ENCODE results near the gene TAS2R41.

TAS2R41 gene

GRCh38 chr7:143451746-143452145 is 25.9 kb upstream of the TAS2R41 start:
- Histone ChIP-seq H3K4me1 (ENCODE audit: control insufficient read depth, low read length) (no peaks in the 10 kb centered on the region), H3K4me3 (ENCODE audit: low read length) (no peak overlapping the region), H4K20me1 (ENCODE audit: control insufficient read depth, insufficient read depth, low read depth, low read length) (no peaks in the 10 kb centered on the region), H3K9me2 (replicated peaks; ENCODE audit: control insufficient read depth, low read length) (no peaks in the 10 kb centered on the region), H3F3A (ENCODE audit: control insufficient read depth, insufficient read depth) (no peaks in the 10 kb centered on the region), H3K36me3 (ENCODE audit: control insufficient read depth, low read length) (no peaks in the 10 kb centered on the region), H3K79me2 (ENCODE audit: control insufficient read depth, low read length) (no peaks in the 10 kb centered on the region), H3K27me3 (ENCODE audit: control insufficient read depth, low read length) (peaks cover 6% of the 10 kb centered on the region; the same call in 1 of the 2 replicates), H3K4me2 (ENCODE audit: low read length) (no peak overlapping the region), H3K27ac (ENCODE audit: low read depth, low read length) (no peak overlapping the region), H3K9me3 (ENCODE audit: control insufficient read depth, insufficient read depth, low read length) (no peaks in the 10 kb centered on the region)
- no peak for TF ChIP-seq EZH2phosphoT487 (IDR thresholded peaks at IDR 0.05; ENCODE audit: borderline replicate concordance, low read length)
- no peak for TF ChIP-seq CTCF (IDR thresholded peaks at IDR 0.05; ENCODE audit: low read depth, low read length, poor library complexity, severe bottlenecking)

- Histone ChIP-seq H3F3A (ENCODE audit: control insufficient read depth, insufficient read depth) (no peaks in the 10 kb centered on the region), H4K20me1 (ENCODE audit: control insufficient read depth, insufficient read depth, low read depth, low read length) (no peaks in the 10 kb centered on the region), H3K9me2 (replicated peaks; ENCODE audit: control insufficient read depth, low read length) (no peaks in the 10 kb centered on the region), H3K27me3 (ENCODE audit: control insufficient read depth, low read length) (peaks cover 11% of the 10 kb centered on the region), H3K4me1 (ENCODE audit: control insufficient read depth, low read length) (no peaks in the 10 kb centered on the region), H3K27ac (ENCODE audit: low read depth, low read length) (no peak overlapping the region), H3K9me3 (ENCODE audit: control insufficient read depth, insufficient read depth, low read length) (no peaks in the 10 kb centered on the region), H3K4me3 (ENCODE audit: low read length) (no peak overlapping the region), H3K4me2 (ENCODE audit: low read length) (no peak overlapping the region), H3K79me2 (ENCODE audit: control insufficient read depth, low read length) (no peaks in the 10 kb centered on the region), H3K36me3 (ENCODE audit: control insufficient read depth, low read length) (no peaks in the 10 kb centered on the region)
- TF ChIP-seq EZH2phosphoT487 (IDR thresholded peaks at IDR 0.05; ENCODE audit: borderline replicate concordance, low read length), result no peak
- TF ChIP-seq CTCF (IDR thresholded peaks at IDR 0.05; ENCODE audit: low read depth, low read length, poor library complexity, severe bottlenecking), result no peak
Observed at GRCh38 chr7:143452495-143452894, 25.2 kb upstream of the TAS2R41 start.

- Histone ChIP-seq H3K27ac (ENCODE audit: low read depth, low read length) (no peak overlapping the region), H3K9me3 (ENCODE audit: control insufficient read depth, insufficient read depth, low read length) (no peaks in the 10 kb centered on the region), H3F3A (ENCODE audit: control insufficient read depth, insufficient read depth) (no peaks in the 10 kb centered on the region), H3K79me2 (ENCODE audit: control insufficient read depth, low read length) (no peaks in the 10 kb centered on the region), H3K4me3 (ENCODE audit: low read length) (no peak overlapping the region), H3K27me3 (ENCODE audit: control insufficient read depth, low read length) (peaks cover 12% of the 10 kb centered on the region), H3K9me2 (replicated peaks; ENCODE audit: control insufficient read depth, low read length) (no peaks in the 10 kb centered on the region), H3K36me3 (ENCODE audit: control insufficient read depth, low read length) (no peaks in the 10 kb centered on the region), H3K4me1 (ENCODE audit: control insufficient read depth, low read length) (no peaks in the 10 kb centered on the region), H4K20me1 (ENCODE audit: control insufficient read depth, insufficient read depth, low read depth, low read length) (no peaks in the 10 kb centered on the region), H3K4me2 (ENCODE audit: low read length) (no peak overlapping the region)
- TF ChIP-seq EZH2phosphoT487 (IDR thresholded peaks at IDR 0.05; ENCODE audit: borderline replicate concordance, low read length), result no peak
- no peak for TF ChIP-seq CTCF (IDR thresholded peaks at IDR 0.05; ENCODE audit: low read depth, low read length, poor library complexity, severe bottlenecking)
Observed at GRCh38 chr7:143454091-143454680, 23.5 kb upstream of the TAS2R41 start.
